HG03571 (cell line): ENCODE data around the gene NR6A1.

Source experiments
- ATAC-seq: cut with Tn5 transposase; IDR thresholded peaks from one replicate; pipeline ENCODE4 v1.9.1; 2021; ENCODE audit not compliant: unreplicated experiment

The NR6A1 gene

DNA sequence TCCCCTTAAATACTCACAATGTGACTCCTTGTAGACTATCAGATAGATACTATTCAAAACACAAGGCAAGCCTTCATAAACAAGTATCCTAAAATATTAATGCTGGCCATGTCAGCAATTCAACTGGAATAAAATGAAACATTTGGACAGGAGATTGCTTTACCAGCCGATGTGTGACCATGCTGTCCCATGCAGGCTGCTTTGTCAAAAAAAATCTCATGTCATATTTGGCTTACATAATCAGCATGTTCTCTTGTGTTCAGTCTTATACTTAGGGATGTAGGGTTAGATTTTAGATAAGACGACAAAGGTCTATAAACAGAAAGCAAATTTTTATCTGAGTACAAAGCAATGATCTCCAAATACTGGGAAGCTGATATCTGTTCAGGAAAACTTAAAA lies 108.5 kb downstream of the NR6A1 start:
- no peak for ATAC-seq

DNA sequence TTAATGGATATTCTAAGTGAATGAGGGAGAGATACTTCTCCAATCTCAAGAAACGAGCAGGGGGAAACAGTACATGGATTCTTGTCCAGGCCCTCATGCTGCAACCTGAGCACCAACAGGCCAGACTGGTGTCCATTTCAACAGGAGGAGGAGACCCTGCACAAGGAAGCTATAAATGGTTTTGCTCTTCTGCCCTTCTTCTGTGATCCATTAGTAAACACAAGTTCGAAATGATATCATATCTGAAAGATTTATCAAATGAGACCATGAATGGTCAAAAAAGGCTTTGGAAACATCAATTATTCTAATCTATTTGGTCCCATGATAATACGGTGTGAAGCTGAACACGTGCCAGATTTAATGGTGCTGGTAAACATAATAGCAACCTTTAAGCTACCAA lies 109.8 kb downstream of the NR6A1 start:
- no peak for ATAC-seq

DNA sequence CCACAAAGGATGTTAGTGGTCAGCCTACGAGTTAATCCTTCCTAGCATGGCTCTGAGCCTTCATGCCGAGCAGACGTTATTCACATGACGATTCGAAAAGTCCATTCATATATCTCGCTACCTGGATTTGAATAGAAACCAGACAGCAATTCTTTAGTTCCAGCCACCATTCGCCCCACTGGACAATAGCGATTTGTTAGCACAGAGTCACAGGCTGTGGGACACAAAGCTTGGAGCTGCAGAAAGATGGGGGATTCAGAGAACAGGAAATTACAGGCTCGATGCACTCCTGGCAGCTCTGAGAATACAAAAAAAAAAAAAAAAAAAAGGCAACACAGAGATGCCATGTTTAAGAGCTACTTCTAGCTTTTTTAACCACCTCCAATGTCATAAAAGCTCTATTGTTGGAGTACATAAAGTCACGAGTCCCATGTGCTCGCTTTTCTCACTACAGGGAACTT lies 110.7 kb downstream of the NR6A1 start:
- ATAC-seq = no peak

DNA sequence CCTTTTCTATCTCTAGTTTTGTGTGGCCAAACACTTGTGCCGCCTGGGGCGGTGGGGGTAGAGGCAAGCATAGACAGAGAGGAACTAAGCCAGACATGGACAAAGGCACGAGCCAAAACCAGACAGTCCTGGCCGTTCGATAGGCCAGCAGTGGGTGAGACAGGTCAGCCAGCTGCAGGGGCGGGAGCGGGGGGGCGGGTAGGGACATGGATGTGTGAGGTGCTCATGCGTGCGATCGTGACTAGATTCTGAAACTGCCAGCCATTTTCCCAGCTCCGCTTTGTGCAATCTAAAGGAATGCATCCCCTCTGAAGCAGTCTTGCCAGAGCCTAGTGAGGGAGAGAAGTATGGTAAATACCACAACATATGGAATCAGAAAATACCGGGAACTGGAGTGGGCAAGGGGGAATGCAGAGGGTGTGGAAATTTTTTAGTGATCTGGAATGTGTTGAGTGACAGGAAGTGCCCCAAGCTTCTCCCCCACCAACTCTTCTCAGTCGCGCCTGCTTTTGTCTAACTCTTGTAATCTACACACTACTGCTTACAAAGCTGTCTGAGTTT lies 111.9 kb downstream of the NR6A1 start:
- no peak for ATAC-seq

DNA sequence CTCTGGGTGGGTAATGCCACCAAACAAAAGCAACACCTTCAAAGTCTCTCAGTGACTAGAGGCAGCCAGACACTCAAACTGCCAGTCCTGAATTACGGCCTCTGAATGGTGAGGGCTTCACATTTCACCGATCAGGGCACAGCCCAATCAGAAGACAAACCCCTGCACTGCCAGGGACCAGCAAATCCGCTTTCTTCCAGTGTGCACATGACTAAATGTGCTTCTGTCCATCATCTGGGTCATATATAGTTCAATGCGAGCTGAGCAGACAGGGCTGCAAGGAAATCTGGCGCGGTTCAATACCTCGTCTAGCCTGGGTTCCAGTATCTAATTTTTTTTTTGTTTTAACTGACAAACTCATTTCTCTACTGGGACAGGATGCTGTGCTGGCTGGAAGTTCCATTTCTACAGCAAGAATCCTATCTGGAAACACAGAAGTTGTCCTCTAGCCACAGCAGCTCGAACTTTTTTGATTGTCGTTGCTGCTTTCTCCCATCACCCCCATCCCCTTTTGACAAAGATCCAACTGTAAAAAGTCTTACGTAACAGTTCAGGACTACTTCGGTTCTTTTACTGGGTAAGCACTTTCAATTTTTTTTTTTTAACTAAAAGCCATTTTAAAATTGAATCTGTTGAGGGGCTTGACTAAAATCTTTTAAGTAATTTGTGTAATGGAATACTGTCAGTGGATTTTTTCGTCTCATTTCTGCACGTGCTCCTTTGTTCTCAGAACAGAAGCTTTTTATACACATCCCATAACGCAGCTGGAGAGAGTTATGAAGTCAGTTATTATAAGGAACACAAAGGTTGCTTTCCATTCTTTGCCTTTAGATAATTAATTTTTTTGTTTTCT lies 112.7 kb downstream of the NR6A1 start:
- ATAC-seq = peak; percentile 87

DNA sequence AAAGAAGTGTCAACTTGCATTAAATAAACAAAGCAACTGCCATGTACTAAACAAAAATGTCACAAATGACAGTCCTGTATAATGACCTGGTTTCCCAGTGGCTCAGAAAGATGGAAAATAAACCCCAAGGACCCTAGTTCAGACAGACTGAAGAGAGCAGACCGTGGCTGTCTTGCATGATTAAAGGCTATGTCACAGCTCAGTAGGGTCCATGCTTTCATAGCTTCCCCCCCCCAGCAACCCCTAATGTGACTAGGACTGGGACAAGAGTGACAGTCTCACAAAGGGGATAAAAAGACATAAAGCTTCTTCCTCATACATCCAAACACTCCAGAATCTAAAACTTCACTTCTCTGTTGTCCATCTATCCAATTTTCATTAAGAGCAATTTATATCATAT lies 113.6 kb downstream of the NR6A1 start:
- ATAC-seq = no peak

DNA sequence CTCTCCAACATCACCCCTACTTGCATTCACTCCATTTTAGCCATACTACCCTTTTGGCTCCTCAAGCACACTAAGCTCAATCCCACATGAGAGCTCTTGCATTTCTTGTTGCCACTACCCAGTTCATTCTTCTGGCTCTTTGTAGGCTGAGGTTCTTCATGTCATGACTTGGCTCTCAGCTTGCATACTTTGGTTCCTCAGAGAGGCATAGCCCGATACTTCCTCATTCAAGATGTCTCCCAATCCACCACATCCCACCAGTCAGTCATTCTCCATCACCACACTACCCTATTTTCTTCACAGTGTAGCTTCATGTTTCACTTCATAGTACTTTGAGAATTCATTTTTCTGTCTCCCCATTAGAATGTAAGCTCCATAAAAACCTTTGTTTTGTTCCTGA lies 116.7 kb downstream of the NR6A1 start:
- no peak for ATAC-seq

DNA sequence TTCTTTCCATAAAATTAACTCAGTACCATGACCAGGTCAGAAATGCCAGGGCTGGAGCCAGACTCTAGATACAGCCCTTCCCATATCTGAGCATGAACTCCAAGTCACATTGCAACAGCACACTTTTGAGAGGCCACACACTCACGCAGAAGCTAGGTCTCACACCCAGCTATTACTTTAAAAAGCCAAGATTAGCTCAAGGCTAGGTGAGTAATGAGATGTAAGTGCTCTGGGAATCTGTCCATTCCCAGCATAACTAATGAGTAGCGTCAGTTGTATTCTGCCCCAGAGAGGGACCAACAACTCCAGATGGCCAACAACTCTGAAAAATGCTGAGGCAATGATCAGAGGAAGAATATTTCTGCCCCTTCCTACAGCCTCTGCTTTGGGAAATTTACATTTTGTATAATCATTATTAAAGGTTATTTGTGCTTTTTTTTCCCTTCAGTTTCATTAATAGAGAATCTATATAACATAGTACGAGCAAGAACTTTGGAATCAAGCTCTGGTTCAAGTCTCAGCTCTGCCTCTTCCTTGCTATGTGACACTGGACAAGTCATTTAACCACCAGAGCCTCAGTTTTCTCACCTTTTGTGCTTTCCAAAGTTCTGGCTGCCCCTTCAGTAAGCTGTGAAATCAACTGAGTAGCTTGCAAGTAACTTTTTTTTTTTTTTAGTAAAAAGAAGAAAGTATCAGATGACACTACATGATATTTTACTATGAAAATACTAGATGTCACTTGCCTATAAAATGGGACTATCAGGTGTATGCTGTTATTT lies 118.3 kb downstream of the NR6A1 start:
- no peak for ATAC-seq

DNA sequence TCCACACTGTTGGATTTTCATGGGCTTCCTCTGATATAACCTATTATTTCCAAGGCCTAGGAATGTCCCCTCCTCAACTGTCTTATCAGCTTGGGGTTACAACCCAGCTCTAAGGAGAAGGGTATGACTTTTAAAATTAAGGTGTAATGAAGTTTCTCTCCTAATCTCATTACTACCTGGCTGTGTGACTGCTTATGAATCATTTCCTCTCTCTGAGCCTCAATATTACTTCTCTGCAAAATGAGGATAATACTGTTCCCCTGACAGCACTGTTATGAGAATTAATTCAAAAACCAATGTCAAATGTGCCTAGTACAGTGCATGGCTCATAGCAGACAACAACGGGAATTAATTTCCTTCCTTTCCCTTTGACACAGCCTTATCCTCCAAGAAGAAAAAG lies 118.9 kb downstream of the NR6A1 start:
- ATAC-seq = no peak

DNA sequence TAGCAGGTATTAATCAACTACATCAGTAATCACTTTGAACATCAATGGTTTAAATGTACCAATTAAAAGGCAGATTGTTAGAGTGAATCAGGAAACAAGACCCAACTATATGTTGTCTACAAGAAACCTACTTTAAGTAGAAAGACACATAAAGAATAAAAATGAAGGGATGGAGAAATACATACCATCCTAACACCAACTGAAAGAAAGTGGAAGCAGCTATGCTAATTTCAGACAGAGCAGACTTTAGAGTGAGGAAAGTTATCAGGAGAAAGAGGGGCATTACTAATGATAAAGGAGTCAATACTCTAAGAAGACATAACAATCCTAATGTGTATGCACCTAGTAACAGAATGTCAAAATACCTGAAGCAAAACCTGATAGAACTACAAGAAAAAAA lies 125.8 kb downstream of the NR6A1 start:
- ATAC-seq = no peak

DNA sequence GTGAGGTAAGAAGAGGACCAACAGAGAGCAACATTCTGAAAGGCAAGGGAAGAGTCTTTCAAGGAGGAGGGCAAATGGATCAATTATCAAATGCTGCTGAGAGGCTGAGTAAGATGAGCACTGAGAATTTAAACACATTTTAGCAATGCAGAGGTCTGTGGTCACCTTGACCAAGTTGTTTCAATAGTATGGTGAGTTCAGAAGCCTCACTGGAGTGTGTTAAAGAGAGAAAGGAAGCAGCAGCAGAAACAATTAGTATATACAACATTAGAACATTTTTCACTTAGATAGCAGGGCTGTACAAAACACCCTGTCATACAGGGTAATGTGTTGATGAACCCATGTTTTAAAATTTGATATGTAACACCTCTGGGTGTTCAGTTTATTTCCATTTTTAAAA lies 131.5 kb downstream of the NR6A1 start:
- ATAC-seq = no peak

DNA sequence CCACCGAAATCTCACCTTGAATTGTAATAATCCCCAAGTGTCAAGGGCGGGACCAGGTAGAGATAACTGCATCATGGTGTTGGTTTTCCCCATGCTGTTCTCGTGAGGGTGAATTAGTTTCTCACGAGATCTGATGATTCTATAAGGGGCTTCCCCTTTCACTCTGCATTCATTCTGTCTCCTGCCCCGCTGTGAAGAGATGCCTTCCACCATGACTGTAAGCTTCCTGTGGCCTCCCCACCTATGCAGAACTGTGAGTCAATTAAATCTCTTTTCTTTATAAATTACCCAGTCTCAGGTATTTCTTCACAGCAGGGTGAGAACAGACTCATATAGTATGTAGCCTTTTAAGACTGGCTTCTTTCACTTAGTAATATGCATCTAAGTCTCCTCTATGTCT lies 135.8 kb downstream of the NR6A1 start:
- no peak for ATAC-seq

DNA sequence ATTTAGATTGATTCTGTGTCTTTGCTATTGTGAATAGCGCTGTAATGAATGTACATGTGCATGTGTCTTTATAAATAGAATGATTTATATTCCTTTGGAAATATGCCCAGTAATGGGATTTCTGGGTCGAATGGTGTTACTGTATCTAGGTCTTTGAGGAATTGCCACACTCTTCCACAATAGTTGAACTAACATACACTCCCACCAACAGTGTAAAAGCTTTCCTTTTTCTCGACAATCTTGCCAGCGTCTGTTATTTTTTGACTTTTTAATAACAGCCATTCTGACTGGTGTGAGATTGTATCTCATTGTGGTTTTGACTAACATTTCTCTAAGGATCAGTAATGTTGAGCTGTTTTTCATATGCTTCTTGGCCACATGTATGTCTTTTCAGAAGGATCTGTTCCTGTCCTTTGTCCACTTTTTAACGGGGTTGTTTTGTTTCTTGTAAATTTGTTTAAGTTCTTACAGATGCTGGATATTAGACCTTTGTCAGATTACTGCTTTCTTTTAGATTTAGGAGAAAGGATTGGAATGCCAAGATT lies 139.0 kb downstream of the NR6A1 start:
- no peak for ATAC-seq

DNA sequence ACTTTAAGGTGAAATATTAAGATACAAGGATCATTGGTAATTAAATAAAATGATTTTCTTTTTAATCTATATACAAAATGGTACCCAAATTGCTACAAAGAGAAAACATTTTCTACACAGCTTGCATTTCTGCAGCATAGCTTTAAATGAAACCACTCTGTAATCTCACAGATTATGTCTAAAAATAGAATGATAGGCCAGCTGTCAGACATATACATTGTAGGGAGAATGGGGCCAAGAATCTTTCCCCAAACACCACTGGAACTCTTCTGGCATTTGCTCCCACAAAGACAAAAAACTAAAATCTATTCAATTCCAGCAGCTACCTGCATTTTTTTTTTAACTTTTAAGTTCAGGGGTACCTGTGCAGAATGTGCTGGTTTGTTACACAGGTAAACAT lies 139.8 kb downstream of the NR6A1 start:
- no peak for ATAC-seq

DNA sequence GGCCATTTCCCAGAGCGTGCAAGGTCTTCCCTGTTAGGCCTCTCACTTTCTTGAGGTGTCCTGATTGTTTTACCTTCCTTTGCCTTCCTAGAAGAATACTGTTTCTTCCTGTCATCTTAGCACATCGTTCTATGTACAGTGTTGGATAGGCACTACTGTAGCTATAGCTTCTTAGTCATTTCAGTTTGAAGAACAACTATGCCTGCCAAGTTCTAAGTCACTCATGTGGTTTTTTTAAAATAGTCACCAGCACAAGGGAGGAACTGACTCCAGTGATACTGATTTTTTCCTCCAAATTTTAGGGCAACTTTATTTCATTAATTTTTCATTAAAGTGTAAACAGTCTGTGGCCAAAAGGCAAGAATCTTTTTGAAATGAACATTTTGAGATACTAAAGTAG lies 141.5 kb downstream of the NR6A1 start:
- no peak for ATAC-seq

DNA sequence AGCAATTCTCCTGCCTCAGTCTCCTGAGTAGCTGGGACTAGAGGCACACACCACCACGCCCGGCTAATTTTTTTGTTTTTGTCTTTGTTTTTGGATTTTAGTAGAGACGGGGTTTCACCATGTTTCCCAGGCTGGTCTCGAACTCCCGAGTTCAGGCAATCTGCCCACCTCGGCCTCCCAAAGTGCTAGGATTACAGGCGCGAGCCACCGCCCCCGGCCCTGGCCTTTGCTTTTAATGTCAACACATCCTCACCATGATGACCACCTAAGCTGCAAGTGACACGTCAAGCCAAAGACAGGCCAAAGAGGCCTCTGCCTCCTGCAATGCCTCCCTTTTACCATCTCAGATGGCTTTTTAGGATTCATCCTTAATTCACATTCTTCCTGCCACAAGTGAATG lies 142.4 kb downstream of the NR6A1 start:
- no peak for ATAC-seq

DNA sequence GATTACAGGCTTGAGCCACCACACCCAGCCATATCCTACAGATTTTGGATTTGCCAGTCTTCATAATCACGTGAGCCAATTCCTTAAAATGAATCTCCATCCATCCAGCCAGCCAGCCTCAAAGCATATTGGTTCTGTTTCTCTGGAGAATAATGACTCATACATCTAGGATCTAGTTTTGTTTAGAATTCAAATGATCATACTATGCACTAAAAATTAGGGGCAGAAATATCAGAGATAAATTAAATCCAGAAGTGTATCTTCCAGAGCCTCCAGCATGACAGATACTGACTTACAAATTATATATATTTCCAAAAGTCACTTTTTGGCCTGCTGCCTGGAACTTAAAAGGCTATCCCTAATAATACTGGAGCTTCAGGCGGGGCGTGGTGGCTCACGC lies 144.8 kb downstream of the NR6A1 start:
- no peak for ATAC-seq

DNA sequence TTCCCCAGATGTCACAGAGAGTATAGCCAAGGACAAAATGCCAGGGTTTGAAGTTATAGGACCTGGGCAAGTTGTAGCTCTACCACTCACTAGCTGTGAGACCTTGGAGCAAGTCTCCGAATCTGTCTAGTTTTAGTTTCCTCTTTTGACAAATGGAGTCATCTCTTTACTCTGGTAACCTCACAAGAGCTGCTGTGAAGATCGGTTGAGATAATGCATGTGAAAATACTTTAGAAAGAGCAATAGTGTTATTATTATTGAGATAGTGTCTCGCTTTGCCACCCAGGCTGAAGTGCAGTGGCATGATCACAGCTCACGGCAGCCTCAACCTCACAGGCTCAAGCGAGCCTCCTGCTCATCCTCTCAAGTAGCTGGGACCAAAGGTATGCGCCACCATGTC lies 146.0 kb downstream of the NR6A1 start:
- no peak for ATAC-seq

DNA sequence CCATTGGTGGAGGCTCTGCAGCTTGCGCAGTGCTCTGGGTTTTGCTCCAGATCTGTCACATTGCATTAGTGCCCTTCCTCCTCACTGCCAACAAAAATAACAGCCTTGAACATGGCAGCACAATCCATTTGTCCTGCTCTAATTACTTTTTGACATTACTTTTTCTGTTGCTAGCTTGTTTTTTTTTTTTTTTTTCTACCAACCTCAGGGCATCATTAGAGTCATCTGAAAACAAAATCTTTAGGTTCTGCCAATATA lies 146.4 kb downstream of the NR6A1 start:
- ATAC-seq = no peak

DNA sequence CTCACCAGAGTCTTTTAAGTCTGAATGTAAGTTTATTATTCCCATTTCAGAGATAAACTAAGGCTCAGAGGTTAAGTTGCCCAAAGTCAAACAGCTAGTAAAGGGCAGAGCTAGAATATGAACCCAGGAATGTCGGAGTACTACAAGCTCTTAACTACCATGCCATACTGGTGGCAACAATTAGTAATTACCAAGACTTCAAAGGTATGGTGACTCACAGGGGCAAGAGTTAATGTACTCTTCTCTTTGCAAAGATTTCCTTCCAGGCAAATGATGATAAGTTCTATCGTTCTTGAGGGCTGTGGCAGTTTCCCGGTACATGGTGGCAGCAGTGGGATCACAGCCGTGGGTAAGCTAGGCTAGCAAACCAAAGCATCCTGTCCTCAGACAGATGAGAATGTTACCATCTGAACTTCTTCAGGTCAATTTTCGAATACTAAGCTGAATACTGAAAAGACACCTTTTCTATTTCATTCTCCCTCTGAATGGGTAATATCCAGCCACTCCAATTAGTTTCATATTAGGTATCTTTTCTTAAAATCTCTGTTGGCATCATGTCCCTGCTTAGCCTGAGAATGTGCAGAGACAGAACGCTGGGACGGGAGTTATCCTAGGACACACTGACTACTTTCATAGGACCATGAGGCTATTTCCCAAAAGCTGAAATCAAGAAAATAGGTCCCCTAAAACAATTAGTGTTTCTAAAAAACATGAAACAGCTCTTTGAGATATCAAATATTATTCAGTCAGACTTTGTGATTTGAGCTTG lies 147.0 kb downstream of the NR6A1 start:
- ATAC-seq = no peak

DNA sequence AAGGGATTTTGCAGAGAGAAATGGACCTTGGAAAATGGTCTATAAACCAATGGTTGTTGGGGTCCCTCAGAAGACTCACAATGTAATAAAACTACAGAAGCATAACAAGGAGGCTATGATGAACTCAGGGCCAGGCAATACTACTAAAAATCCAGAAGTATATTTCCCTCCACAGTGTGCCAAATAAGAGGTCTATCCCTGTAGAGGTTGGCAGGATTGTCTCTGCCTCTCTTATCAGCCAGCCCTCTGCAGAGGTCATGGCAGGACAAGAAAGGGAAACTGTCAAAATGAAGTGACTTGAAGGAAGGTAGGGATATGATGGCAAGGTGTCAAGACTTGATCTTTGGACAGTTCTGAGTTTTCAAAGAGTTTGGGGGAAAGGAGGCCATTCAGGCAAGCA lies 148.2 kb downstream of the NR6A1 start:
- no peak for ATAC-seq
